H1 (cell line): Measurements from ENCODE around the gene OSTN. TPM values are rescaled to one million over a fixed set of nuclear protein-coding genes. Genes with fewer than 3 reads are reported as not detected.
A peak's percentile ranks its signal among the peaks of the same experiment; 100 is the strongest.

Source experiments
- CTCF ChIA-PET: fragments of 300-600 bp; sonication (Branson Sonifier 250); formaldehyde crosslinking; loops from one replicate; lab custom pipeline; 2021; ENCODE audit not compliant: partially characterized antibody; lab: Charles Lee
- POLR2A ChIA-PET: fragments of 300-600 bp; sonication (Branson Sonifier 250); formaldehyde crosslinking; loops from one replicate; lab custom pipeline; 2021; ENCODE audit warnings: inconsistent platforms; ENCODE audit not compliant: partially characterized antibody; lab: Charles Lee
- DNase-seq, 2 experiments: peaks; one replicate each; pipeline versions ENCODE4 v3.0.0 to v3.0.0-alpha.2; 2010 to 2022; ENCODE audit warnings: low spot score in 2 of 2, low read depth in 1 of 2, mixed read lengths in 1 of 2
- FAIRE-seq: peaks from 2 replicates; lab custom pipeline; 2011; peaks lifted over from hg19 to GRCh38; lab: Jason Lieb, UNC
- H2AFZ ChIP-seq: 2 replicates; pipeline ENCODE4 v1.8.1; 2012; ENCODE audit warnings: low read length, inconsistent platforms
- H2AK5ac ChIP-seq: 2 replicates; pipeline ENCODE4 v1.6.1; 2013; ENCODE audit warnings: low read depth, low read length
- H2BK120ac ChIP-seq: replicated peaks from 2 replicates; pipeline ENCODE3; 2013; ENCODE audit warnings: low read depth, low read length, inconsistent platforms
- H2BK12ac ChIP-seq: 2 replicates; pipeline ENCODE4 v1.6.1; 2013; ENCODE audit warnings: low read depth, low read length
- H2BK15ac ChIP-seq: 2 replicates; pipeline ENCODE4 v1.6.1; 2013; ENCODE audit warnings: low read length
- H2BK20ac ChIP-seq: 2 replicates; pipeline ENCODE4 v1.6.1; 2013; ENCODE audit warnings: low read length
- H2BK5ac ChIP-seq: 2 replicates; pipeline ENCODE4 v1.6.1; 2013; ENCODE audit warnings: low read depth, low read length
- H3K14ac ChIP-seq: 2 replicates; pipeline ENCODE4 v1.6.1; 2013; ENCODE audit warnings: inconsistent platforms; ENCODE audit not compliant: insufficient read length
- H3K18ac ChIP-seq: 2 replicates; pipeline ENCODE4 v1.6.1; 2013; ENCODE audit warnings: low read length; ENCODE audit errors: extremely low read depth
- H3K23ac ChIP-seq: 2 replicates; pipeline ENCODE4 v1.6.1; 2013; ENCODE audit warnings: inconsistent platforms; ENCODE audit not compliant: insufficient read length
- H3K23me2 ChIP-seq: 2 replicates; pipeline ENCODE4 v1.6.1; 2013; ENCODE audit warnings: low read depth, low read length
- H3K27ac ChIP-seq: 2 replicates; pipeline ENCODE4 v1.6.1; 2011; ENCODE audit warnings: low read depth, low read length, inconsistent platforms
- H3K27me3 ChIP-seq, 4 experiments: replicated peaks in 1 of 4; 1 replicate in 1 of 4; 2 replicates in 3 of 4; pipeline versions ENCODE4 v1.6.1 to v1.8.1; 2011 to 2013; ENCODE audit warnings: low read length in 3 of 4, mild to moderate bottlenecking in 3 of 4, inconsistent platforms in 2 of 4, mixed read lengths in 2 of 4, moderate library complexity in 1 of 4; ENCODE audit not compliant: control insufficient read depth in 3 of 4, insufficient read depth in 3 of 4; ENCODE audit errors: extremely low read depth in 1 of 4
- H3K36me3 ChIP-seq, 4 experiments: 2 replicates each; pipeline versions ENCODE4 v1.6.1 to v1.8.1; 2011 to 2013; ENCODE audit warnings: mild to moderate bottlenecking in 4 of 4, low read length in 3 of 4, moderate library complexity in 2 of 4, control low read depth in 1 of 4, inconsistent platforms in 1 of 4; ENCODE audit not compliant: insufficient read depth in 4 of 4, control insufficient read depth in 2 of 4
- H3K4ac ChIP-seq: replicated peaks from 2 replicates; pipeline ENCODE3; 2013; ENCODE audit warnings: low read length, low read depth, mixed read lengths, inconsistent platforms; ENCODE audit not compliant: insufficient read length
- H3K4me1 ChIP-seq, 4 experiments: replicated peaks in 1 of 4; 1 replicate in 1 of 4; 2 replicates in 3 of 4; pipeline versions ENCODE4 v1.6.1 to v1.8.1; 2011 to 2013; ENCODE audit warnings: low read length in 3 of 4, inconsistent platforms in 2 of 4, mixed read lengths in 1 of 4; ENCODE audit not compliant: insufficient read depth in 4 of 4, control insufficient read depth in 3 of 4
- H3K4me2 ChIP-seq, 2 experiments: 2 replicates each; pipeline versions ENCODE4 v1.6.1 to v1.8.1; 2011 to 2013; ENCODE audit warnings: low read depth in 2 of 2, low read length in 2 of 2, control low read depth in 1 of 2, inconsistent platforms in 1 of 2, mild to moderate bottlenecking in 1 of 2; ENCODE audit not compliant: insufficient read depth in 1 of 2
- H3K4me3 ChIP-seq, 4 experiments: fragments of 200-600, 300-600 bp in 1 of 4; sonication (generic), shearing (Covaris generic), sonication (Bioruptor Twin) in 1 of 4; 2 replicates each; pipeline versions ENCODE4 v1.5.1 to v1.8.1; 2011 to 2016; ENCODE audit warnings: low read length in 4 of 4, low read depth in 3 of 4, control low read depth in 2 of 4, inconsistent platforms in 2 of 4, mild to moderate bottlenecking in 2 of 4, mixed read lengths in 1 of 4, moderate library complexity in 1 of 4; ENCODE audit not compliant: insufficient read depth in 2 of 4; ENCODE audit errors: extremely low read depth in 1 of 4
- H3K56ac ChIP-seq: replicated peaks from 2 replicates; pipeline ENCODE3; 2013; ENCODE audit warnings: low read depth, mild to moderate bottlenecking, mixed read lengths, low read length, inconsistent platforms; ENCODE audit not compliant: insufficient read length
- H3K79me1 ChIP-seq: 2 replicates; pipeline ENCODE4 v1.6.1; 2013; ENCODE audit warnings: low read depth, low read length, control low read depth
- H3K79me2 ChIP-seq, 2 experiments: 2 replicates each; pipeline versions ENCODE4 v1.6.1 to v1.8.1; 2012 to 2013; ENCODE audit warnings: low read length in 2 of 2, mild to moderate bottlenecking in 2 of 2, inconsistent platforms in 1 of 2; ENCODE audit not compliant: insufficient read depth in 2 of 2, control insufficient read depth in 1 of 2
- H3K9ac ChIP-seq, 4 experiments: replicated peaks in 1 of 4; 1 replicate in 1 of 4; 2 replicates in 3 of 4; pipeline versions ENCODE4 v1.6.1 to v1.8.1; 2011 to 2013; ENCODE audit warnings: low read depth in 3 of 4, low read length in 3 of 4, control low read depth in 2 of 4, mild to moderate bottlenecking in 2 of 4, moderate library complexity in 2 of 4, inconsistent platforms in 1 of 4; ENCODE audit errors: extremely low read depth in 1 of 4
- H3K9me3 ChIP-seq, 2 experiments: 2 replicates each; pipeline versions ENCODE4 v1.6.1 to v1.8.1; 2012 to 2013; ENCODE audit warnings: mild to moderate bottlenecking in 2 of 2, moderate library complexity in 2 of 2, control low read depth in 1 of 2, inconsistent platforms in 1 of 2, low read depth in 1 of 2, low read length in 1 of 2, mixed read lengths in 1 of 2; ENCODE audit not compliant: insufficient read depth in 2 of 2
- H4K20me1 ChIP-seq, 2 experiments: replicated peaks in 1 of 2; 2 replicates each; pipeline versions ENCODE3 to v1.8.1; 2011 to 2013; ENCODE audit warnings: inconsistent platforms in 2 of 2, low read length in 2 of 2, mild to moderate bottlenecking in 1 of 2; ENCODE audit not compliant: insufficient read depth in 2 of 2, control insufficient read depth in 1 of 2
- H4K5ac ChIP-seq: 2 replicates; pipeline ENCODE4 v1.6.1; 2013; ENCODE audit warnings: low read length, low read depth, mixed read lengths, inconsistent platforms; ENCODE audit not compliant: insufficient read length
- H4K8ac ChIP-seq: 2 replicates; pipeline ENCODE4 v1.8.0; 2013; ENCODE audit warnings: mild to moderate bottlenecking, moderate library complexity, low read length, inconsistent platforms; ENCODE audit not compliant: insufficient read depth; ENCODE audit errors: extremely low read depth
- H4K91ac ChIP-seq: replicated peaks from 2 replicates; pipeline ENCODE3; 2013; ENCODE audit warnings: low read length, mixed read lengths, inconsistent platforms; ENCODE audit not compliant: insufficient read length
- CHD1 ChIP-seq: IDR thresholded peaks from 2 replicates; pipeline ENCODE4 v1.6.1; 2012; ENCODE audit warnings: low read depth, low read length, improper control_type of control experiment
- CTCF ChIP-seq, 3 experiments: IDR thresholded peaks; 1 replicate in 2 of 3; 2 replicates in 1 of 3; pipeline versions ENCODE4 v1.5.1 to v1.6.1; 2011; ENCODE audit warnings: low read length in 3 of 3, mild to moderate bottlenecking in 3 of 3, inconsistent platforms in 2 of 3, low read depth in 1 of 3, moderate library complexity in 1 of 3; ENCODE audit not compliant: insufficient read depth in 1 of 3; ENCODE audit errors: control extremely low read depth in 1 of 3
- EGR1 ChIP-seq: IDR thresholded peaks from 2 replicates; pipeline ENCODE4 v1.6.1; 2011; ENCODE audit warnings: low read depth, low read length, borderline replicate concordance
- PHF8 ChIP-seq: fragments of 200-600 bp; sonication (generic); conservative IDR thresholded peaks from 2 replicates; pipeline ENCODE4 v1.7.1; 2012; ENCODE audit warnings: low read depth, mild to moderate bottlenecking, inconsistent platforms, low read length, moderate library complexity
- POLR2AphosphoS5 ChIP-seq: IDR thresholded peaks from 2 replicates; pipeline ENCODE4 v1.6.1; 2011; ENCODE audit warnings: low read depth, low read length
- RBBP5 ChIP-seq: IDR thresholded peaks from 2 replicates; pipeline ENCODE4 v1.7.1; 2012; ENCODE audit warnings: low read depth, mild to moderate bottlenecking, inconsistent platforms, low read length, moderate library complexity, borderline replicate concordance
- SIRT6 ChIP-seq: IDR thresholded peaks from one replicate; pipeline ENCODE4 v1.7.1; 2012; ENCODE audit warnings: low read length, inconsistent platforms
- SUZ12 ChIP-seq: fragments of 200-600 bp; sonication (generic); IDR thresholded peaks from 2 replicates; pipeline ENCODE4 v1.6.1; 2012; ENCODE audit warnings: mild to moderate bottlenecking, inconsistent platforms, low read length, moderate library complexity, mixed read lengths
- TAF7 ChIP-seq: optimal IDR thresholded peaks from 2 replicates; pipeline ENCODE3; 2011; ENCODE audit warnings: low read depth, mild to moderate bottlenecking, inconsistent platforms, low read length, moderate library complexity, borderline replicate concordance
- WGBS, 2 experiments: shearing (Covaris generic) in 1 of 2; methylation state at CpG; one replicate each; pipeline versions ENCODE4 v1.1.6 to v1.1.7; 2013 to 2015; ENCODE audit warnings: low lambda C conversion rate in 2 of 2, mixed read lengths in 2 of 2, inconsistent platforms in 1 of 2, low coverage in 1 of 2, missing lambda C conversion rate in 1 of 2; ENCODE audit not compliant: insufficient replicate concordance in 2 of 2, insufficient coverage in 1 of 2, insufficient read length in 1 of 2; ENCODE audit errors: extremely low coverage in 1 of 2, missing lambda C conversion rate in 1 of 2; 5-methylcytosine and 5-hydroxymethylcytosine counted together
- polyA plus RNA-seq, 7 experiments: library from polyadenylated mRNA; depleted of rRNA in 3 of 7; stranded (reverse) in 5 of 7; unstranded in 2 of 7; fragments of >200 nt in 5 of 7; fragments of 200-250 nt in 2 of 7; gene quantifications; 1 replicate in 5 of 7; 2 replicates in 1 of 7; 4 replicates in 1 of 7; pipeline versions ENCODE4 v1.2.1 to v1.2.3, GENCODE V29; 2011 to 2013; ENCODE audit warnings: missing spikeins in 2 of 7, mixed read lengths in 2 of 7
- total RNA-seq: library from RNA; stranded (reverse); fragmentation: NEBNext Ultra II Directional; extraction: Animal tissue kit (Norgen Biotek cat#: 25700); gene quantifications from 2 replicates; pipeline ENCODE4 v1.2.1, GENCODE V29; 2021
- TF ChIP-seq, protein P1 (sequence below): IDR thresholded peaks from 2 replicates; pipeline ENCODE4 v1.6.1; 2011; ENCODE audit warnings: low read depth, mild to moderate bottlenecking, low read length; ENCODE audit not compliant: insufficient read depth

Gene OSTN
- total and polyA plus RNA-seq, 2 of the 8 experiments (the other 6 are each of a cell fraction or from before 2014, with no cell fraction given): not detected

DNA sequence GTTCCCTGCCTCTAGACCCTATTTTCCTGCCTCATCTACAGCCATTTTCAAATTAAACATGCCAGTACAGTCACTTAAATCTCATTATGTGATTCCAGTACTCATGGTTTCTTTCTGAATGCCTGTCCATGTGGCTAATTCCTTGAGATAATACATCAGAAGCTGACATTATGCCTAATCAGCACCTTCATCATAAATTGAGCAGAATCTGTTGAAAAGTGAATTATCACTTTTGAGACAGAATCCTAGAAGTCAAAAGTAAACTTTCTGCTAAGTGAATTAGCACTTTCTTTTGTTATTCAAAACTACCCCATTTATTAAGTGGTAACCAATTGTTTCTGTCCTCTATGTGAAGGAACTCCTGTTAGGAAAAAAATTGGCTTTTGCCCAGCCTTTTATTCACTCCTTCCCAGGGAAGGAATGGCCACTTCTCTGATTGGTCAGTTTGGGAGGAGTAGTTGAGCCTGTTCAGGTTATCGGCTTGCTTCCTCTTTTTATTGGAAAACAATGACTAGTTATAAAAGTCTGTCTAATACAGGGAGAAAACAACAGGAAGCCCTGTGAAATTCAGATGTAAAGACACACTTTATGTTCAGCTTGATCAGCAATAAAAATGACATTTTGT lies 40.5 kb downstream of the OSTN start:
- H3K79me2 ChIP-seq: no peaks in the 10 kb centered on the region
- H3K79me1 ChIP-seq: no peaks in the 10 kb centered on the region
- no peaks in the 10 kb centered on the region for H4K20me1 ChIP-seq
- H3K27me3 ChIP-seq: no peaks in the 10 kb centered on the region
- H3K23me2 ChIP-seq: no peaks in the 10 kb centered on the region
- no peak overlapping the region for H2BK5ac ChIP-seq
- H4K91ac ChIP-seq: no peak overlapping the region
- no peak overlapping the region for H4K8ac ChIP-seq
- no peak overlapping the region for H4K5ac ChIP-seq
- no peaks in the 10 kb centered on the region for H3K36me3 ChIP-seq
- no peak overlapping the region for H2BK20ac ChIP-seq
- peaks cover 0 to 14% (median 2%) of the 10 kb centered on the region in 4 experiments; a peak in 3 of 7 replicates for H3K4me1 ChIP-seq
- no peak overlapping the region for H3K4ac ChIP-seq
- H3K23ac ChIP-seq: no peak overlapping the region
- FAIRE-seq (peak; percentile 28), DNase-seq (no peak)
- H3K27ac ChIP-seq: no peak overlapping the region
- H3K18ac ChIP-seq: no peak overlapping the region
- no peaks in the 10 kb centered on the region for H3K9me3 ChIP-seq
- no peak overlapping the region for H2BK15ac ChIP-seq
- WGBS, 2 experiments: 80% methylated on average over 1 of the region's 1 CpG; no CpG with 5 or more reads in 1 of the 2 experiments
- H3K56ac ChIP-seq: no peak overlapping the region
- no peak overlapping the region for H3K4me3 ChIP-seq
- H2BK12ac ChIP-seq: no peak overlapping the region
- H2AK5ac ChIP-seq: no peak overlapping the region
- H3K9ac ChIP-seq: no peak overlapping the region
- CTCF ChIA-PET: no interaction called here
- no peak overlapping the region for H3K4me2 ChIP-seq
- POLR2A ChIA-PET: no interaction called here
- H2AFZ ChIP-seq: no peak overlapping the region
- H2BK120ac ChIP-seq: no peak overlapping the region
- no peak overlapping the region for H3K14ac ChIP-seq
- no peak for TF ChIP-seq SUZ12
- TF ChIP-seq CTCF (IDR thresholded peaks at IDR 0.05; ENCODE audit: control extremely low read depth in 1 of 3, insufficient read depth in 1 of 3, low read depth in 1 of 3, low read length in 3 of 3): no peak
- no peak for TF ChIP-seq RBBP5
- TF ChIP-seq CHD1: no peak
- TF ChIP-seq EGR1: no peak
- TF ChIP-seq PHF8: no peak
- TF ChIP-seq TAF7: no peak
- no peak for TF ChIP-seq POLR2AphosphoS5
- TF ChIP-seq, protein P1, sequence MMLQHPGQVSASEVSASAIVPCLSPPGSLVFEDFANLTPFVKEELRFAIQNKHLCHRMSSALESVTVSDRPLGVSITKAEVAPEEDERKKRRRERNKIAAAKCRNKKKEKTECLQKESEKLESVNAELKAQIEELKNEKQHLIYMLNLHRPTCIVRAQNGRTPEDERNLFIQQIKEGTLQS: no peak
- no peak for TF ChIP-seq SIRT6
